Nephron (organoid): Measurements from ENCODE around the gene KCNT1.

Experiments
- H3K27ac Mint-ChIP-seq, 3 experiments: 2 replicates each; pipeline ENCODE4 v1.8.0; 2020; ENCODE audit warnings: mixed read lengths in 3 of 3, mild to moderate bottlenecking in 2 of 3, moderate library complexity in 1 of 3
- H3K27me3 Mint-ChIP-seq: 2 replicates; pipeline ENCODE4 v1.8.0; 2021; ENCODE audit warnings: low read depth, mild to moderate bottlenecking, moderate library complexity, mixed read lengths
- H3K36me3 Mint-ChIP-seq: 2 replicates; pipeline ENCODE4 v1.8.0; 2020; ENCODE audit warnings: low read depth, mixed read lengths
- H3K4me1 Mint-ChIP-seq: 2 replicates; pipeline ENCODE4 v1.8.0; 2020; ENCODE audit warnings: mixed read lengths
- H3K4me3 Mint-ChIP-seq, 3 experiments: 2 replicates each; pipeline ENCODE4 v1.8.0; 2020; ENCODE audit warnings: mild to moderate bottlenecking in 3 of 3, mixed read lengths in 3 of 3, moderate library complexity in 2 of 3
- H3K9me3 Mint-ChIP-seq: 2 replicates; pipeline ENCODE4 v1.8.0; 2020; ENCODE audit warnings: mixed read lengths
- CTCF ChIP-seq, 3 experiments: fragments of 200-600 bp; sonication (generic); IDR thresholded peaks; one replicate each; pipeline ENCODE4 v1.5.0; 2021; ENCODE audit warnings: antibody characterized with exemption in 3 of 3; ENCODE audit not compliant: unreplicated experiment in 3 of 3

Gene KCNT1

GRCh38 chr9:135779571-135779970 is 77.6 kb downstream of the KCNT1 start:
- Mint-ChIP-seq H3K9me3 (no peaks in the 10 kb centered on the region), H3K4me1 (no peaks in the 10 kb centered on the region), H3K27me3 (peaks cover 8% of the 10 kb centered on the region), H3K27ac (no peak overlapping the region), H3K36me3 (no peaks in the 10 kb centered on the region), H3K4me3 (no peak overlapping the region)
- TF ChIP-seq CTCF (IDR thresholded peaks at IDR 0.05; ENCODE audit: unreplicated experiment in 3 of 3), result no peak

GRCh38 chr9:135780086-135780485 is 78.1 kb downstream of the KCNT1 start:
- no peak for TF ChIP-seq CTCF (IDR thresholded peaks at IDR 0.05; ENCODE audit: unreplicated experiment in 3 of 3)
- H3K27me3 Mint-ChIP-seq, result peaks cover 8% of the 10 kb centered on the region
- no peaks in the 10 kb centered on the region for H3K9me3 Mint-ChIP-seq

GRCh38 chr9:135780626-135781025 is 78.6 kb downstream of the KCNT1 start:
- H3K4me1 Mint-ChIP-seq, result no peaks in the 10 kb centered on the region
- no peaks in the 10 kb centered on the region for H3K36me3 Mint-ChIP-seq
- no peak for TF ChIP-seq CTCF (IDR thresholded peaks at IDR 0.05; ENCODE audit: unreplicated experiment in 3 of 3)
- peaks cover 8% of the 10 kb centered on the region for H3K27me3 Mint-ChIP-seq
- no peaks in the 10 kb centered on the region for H3K9me3 Mint-ChIP-seq
- no peak overlapping the region for H3K27ac Mint-ChIP-seq
- H3K4me3 Mint-ChIP-seq, result no peak overlapping the region

More at GRCh38 chr9:135780086-135780485, 78.1 kb downstream of the KCNT1 start:
- Mint-ChIP-seq H3K27ac (no peak overlapping the region), H3K4me1 (no peaks in the 10 kb centered on the region), H3K36me3 (no peaks in the 10 kb centered on the region), H3K4me3 (no peak overlapping the region)

GRCh38 chr9:135782946-135783345 is 81.0 kb downstream of the KCNT1 start:
- no peak for TF ChIP-seq CTCF (IDR thresholded peaks at IDR 0.05; ENCODE audit: unreplicated experiment in 3 of 3)
- no peaks in the 10 kb centered on the region for H3K9me3 Mint-ChIP-seq
- H3K4me1 Mint-ChIP-seq, result no peaks in the 10 kb centered on the region
- no peak overlapping the region for H3K4me3 Mint-ChIP-seq
- H3K27ac Mint-ChIP-seq, result no peak overlapping the region
- H3K36me3 Mint-ChIP-seq, result no peaks in the 10 kb centered on the region
- H3K27me3 Mint-ChIP-seq, result peaks cover 8% of the 10 kb centered on the region

- H3K9me3 Mint-ChIP-seq, result no peaks in the 10 kb centered on the region
- peaks cover 8% of the 10 kb centered on the region for H3K27me3 Mint-ChIP-seq
- TF ChIP-seq CTCF (IDR thresholded peaks at IDR 0.05; ENCODE audit: unreplicated experiment in 3 of 3), result no peak
- no peaks in the 10 kb centered on the region for H3K4me1 Mint-ChIP-seq
- no peaks in the 10 kb centered on the region for H3K36me3 Mint-ChIP-seq
- H3K4me3 Mint-ChIP-seq, result no peak overlapping the region
- H3K27ac Mint-ChIP-seq, result no peak overlapping the region
These were observed 81.7 kb downstream of the KCNT1 start for GRCh38 chr9:135783540-135784245.

- Mint-ChIP-seq H3K27me3 (peaks cover 8% of the 10 kb centered on the region), H3K4me1 (no peaks in the 10 kb centered on the region), H3K9me3 (no peaks in the 10 kb centered on the region), H3K27ac (no peak overlapping the region), H3K36me3 (no peaks in the 10 kb centered on the region), H3K4me3 (no peak overlapping the region)
- TF ChIP-seq CTCF (IDR thresholded peaks at IDR 0.05; ENCODE audit: unreplicated experiment in 3 of 3), result no peak
These were observed 83.1 kb downstream of the KCNT1 start for GRCh38 chr9:135785013-135785575.
